Measurements from ENCODE around the gene PRPSAP1.
A peak's percentile ranks its signal among the peaks of the same experiment; 100 is the strongest.

PRPSAP1 gene

DNA sequence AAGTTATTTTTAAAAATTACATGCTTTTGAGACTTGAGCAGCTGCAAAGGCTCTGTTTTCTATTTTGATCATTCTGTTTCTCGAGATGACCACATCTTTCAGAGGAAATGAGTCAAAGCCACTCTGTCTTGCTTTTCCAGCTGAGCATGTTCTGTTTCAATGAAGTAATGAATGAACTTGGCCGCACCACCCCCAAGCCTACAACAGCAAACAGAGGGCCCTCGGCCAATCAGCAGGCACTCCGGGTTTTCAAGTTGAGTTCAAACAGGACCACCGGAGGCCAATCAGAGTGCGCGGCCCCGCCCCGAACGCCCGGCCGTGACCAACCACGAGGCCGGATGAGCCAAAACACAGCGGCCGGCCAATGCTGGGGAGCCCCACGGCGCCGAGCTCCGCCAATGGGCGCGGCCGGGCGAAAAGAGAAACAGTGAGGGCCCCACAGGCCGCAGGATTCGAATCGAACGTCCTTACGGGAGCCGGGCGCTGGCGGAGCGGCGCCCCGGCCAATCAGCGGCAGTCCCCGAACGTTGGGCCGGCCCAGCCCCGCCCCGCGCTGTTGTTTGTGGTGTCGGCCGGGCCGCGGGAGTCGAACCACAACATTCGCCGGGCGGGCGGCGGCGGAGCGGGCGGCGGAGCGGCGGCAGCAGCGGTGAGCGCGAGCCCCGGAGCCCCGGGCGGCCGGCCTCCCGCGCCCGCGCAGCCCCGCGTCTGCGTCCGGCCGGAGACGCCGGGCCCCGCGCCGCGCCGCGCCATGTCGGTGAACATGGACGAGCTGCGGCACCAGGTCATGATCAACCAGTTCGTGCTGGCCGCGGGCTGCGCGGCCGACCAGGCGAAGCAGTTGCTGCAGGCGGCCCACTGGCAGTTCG lies 88.7 kb downstream of the PRPSAP1 start, which contains the start of gene UBALD2:
Gene UBALD2 (plus strand): TSS at position 594 of the 869 bp plus-strand sequence. CDS start 158 bp downstream, at position 752.
- peak; percentile 97 to 98 for DNase-seq

DNA sequence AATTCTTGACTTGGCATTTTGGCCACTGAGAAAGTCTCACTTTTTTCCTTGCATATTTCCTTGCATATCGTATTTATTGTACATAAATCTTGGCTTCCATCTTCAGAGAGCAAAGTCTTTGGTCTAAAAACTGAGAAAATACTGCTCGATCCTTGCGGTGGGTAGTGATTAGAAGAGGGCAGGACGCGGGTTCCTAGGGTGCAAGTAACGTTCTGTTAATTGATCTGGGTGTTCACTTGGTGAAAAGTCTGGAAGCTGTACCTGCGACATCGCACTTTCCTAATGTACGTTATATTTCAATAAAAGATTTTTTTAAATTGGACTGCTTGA lies 89.3 kb downstream of the PRPSAP1 start:
- no peak for DNase-seq

DNA sequence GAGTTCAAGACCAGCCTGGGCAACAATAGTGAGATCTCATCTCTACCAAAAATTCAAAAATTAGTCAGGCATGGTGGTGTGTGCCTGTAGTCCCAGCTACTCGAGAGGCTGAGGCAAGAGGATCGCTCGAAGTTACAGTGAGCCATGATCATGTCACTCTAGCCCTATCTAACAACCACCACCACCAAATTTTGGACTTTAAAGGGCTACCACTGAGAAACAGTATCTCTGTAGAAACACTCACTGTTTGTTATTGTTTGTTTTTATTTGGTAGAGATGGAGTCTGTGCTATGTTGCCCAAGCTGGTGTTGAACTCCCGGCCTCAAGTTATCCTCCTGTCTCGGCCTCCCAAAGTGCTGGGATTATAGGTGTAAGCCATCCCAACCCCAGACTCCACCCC lies 89.8 kb downstream of the PRPSAP1 start:
- DNase-seq: no peak

DNA sequence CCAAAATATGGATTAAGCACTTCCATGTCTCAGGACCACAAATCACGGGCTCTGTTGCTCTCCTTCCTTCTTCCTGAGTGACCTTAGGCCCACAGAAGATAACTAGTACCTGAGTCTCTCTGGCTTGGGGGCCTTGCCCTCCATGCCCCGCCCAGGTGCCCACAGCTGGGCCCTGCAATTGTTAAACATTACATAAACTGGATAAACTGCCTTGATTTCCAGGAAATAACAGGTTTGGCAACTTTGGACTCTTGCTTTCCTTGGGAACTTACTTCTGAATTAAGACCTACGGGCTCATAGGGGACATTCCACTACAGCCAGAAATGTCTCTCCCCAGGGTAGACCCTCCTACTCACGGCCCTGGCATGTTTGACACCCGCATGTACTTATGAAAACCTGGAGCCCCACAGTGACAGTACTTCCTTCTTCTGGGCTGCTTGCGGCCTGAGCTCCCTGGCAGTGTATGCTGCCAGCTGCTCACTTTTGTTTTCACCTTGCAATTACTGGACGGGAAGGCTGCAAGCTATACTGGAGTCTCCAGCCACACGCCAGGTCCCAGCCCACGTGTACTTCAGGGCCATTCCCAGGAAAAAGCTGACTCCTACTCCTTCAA lies 90.9 kb downstream of the PRPSAP1 start:
- no peak for DNase-seq

DNA sequence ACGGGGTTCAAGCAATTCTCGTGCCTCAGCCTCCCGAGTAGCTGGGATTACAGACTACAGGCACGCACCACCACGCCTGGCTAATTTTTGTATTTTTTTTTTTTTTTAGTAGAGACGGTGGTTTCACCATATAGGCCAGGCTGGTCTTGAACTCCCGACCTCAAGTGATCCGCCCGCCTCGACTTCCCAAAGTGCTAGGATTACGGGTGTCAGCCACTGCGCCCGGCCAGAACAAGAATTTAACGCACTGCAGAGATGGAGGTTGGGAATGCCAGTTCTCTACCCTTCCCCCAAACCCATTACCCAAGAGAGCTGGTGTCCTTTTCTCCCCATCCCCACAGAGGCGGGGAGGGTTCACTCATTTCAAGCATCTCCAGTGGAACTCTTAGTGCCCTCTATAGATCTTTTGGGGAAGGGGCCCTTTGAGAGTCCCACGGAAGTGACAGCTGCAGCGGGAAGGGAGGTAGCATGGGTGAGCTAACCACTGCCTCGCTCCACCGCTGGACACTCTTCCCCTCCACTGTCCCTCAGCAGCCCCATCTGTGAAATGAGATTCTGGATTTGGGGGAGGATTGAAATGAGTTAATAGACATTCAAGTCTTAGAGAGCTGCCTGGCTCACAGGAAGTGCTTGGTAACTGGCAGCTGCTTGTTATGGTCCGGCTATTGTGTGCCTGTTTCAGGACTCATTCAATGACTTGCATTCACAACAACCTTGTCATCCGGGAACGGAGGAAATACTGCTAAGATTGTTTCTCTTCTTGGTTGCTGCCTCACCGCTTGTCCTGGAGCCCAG lies 92.1 kb downstream of the PRPSAP1 start:
- no peak for DNase-seq

DNA sequence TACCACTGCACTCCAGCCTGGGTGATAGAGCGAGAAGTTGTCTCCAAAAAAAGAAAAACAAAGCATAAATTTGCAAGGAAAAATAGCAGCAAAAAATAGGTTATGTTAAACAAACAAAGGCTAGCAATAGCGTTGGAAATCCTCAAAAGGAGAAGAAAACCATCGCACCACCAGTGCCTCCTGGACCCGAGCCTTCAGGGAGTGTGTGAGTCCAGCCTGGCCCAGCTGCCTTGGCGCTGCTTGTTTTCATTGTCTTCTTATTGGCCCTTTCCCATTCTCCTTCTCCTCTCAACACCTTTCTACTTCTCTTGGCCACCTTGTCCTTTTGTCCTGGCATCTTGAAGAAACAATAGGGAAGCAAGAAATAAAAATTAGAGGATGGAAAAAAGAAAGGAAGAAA lies 93.0 kb downstream of the PRPSAP1 start:
- no peak for DNase-seq

DNA sequence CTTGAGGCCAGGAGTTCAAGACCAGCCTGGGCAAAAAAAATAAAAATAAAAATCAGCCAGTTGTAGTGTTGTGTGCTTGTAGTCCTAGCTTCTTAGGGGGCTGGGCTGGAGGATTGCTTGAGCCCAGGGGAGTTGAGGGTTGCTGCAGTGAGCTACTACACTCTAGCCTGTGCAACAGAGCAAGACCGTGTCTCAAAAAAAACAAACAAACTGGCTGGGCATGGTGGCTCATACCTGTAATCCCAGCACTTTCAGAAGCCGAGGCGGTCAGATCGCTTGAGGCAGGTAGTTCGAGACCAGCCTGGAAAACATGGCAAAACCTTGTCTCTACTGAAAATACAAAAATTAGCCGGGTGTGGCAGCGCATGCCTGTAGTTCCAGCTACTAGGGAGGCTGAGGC lies 93.5 kb downstream of the PRPSAP1 start:
- no peak for DNase-seq
